NCI-H2171 (cell line): ENCODE data around the gene ZBTB47.

Experiments used
- DNase-seq: peaks from one replicate; lab custom pipeline; 2025; lab: John Stamatoyannopoulos, UW

ZBTB47 gene

DNA sequence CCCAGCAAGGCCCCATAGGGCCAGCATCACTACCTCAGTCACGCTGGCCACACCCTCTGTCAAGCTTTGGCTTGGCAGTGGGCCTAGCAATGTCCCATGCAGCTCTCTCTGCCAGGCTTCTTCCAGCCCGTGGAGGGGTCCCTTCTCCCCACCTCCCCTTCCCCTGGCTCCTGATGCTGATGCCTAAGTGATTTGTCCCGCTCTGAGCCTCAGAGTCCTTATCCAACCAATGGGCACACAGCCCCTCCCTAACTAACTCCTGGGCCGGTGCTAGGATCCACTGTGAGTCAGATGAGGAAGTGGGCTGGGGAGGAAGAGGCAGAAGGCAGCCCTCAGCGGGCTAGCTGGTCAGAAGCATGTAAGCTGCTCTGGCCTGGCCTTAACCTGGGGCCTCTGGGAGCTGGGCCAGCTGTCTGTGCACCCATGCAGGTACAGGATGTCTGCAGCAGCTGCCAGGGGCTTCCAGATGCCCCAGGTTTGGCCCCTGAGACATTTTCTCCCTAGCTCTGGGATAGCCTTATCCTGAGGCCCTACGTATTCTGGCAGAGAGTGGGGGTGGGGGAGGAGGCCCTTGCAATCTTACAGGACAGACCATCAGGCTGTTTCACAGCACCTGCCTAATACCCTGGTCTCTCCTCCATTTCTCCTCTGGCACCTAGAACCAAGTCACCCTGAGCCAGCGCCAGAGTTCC, 740 bp upstream of the ZBTB47 start:
- no peak for DNase-seq

DNA sequence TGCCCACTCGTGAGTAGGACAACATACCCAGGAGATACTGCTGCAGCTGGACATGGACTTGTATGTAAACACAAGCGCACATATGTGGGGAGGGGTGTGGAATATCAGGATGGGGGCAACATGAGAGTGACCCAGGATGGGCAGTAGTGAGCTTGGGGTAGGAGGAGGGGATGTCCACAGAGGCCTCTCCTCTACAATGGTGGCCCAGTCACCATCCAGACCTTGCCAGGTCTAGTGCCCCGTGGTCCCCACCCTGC, 266 bp upstream of the ZBTB47 start:
- no peak for DNase-seq

DNA sequence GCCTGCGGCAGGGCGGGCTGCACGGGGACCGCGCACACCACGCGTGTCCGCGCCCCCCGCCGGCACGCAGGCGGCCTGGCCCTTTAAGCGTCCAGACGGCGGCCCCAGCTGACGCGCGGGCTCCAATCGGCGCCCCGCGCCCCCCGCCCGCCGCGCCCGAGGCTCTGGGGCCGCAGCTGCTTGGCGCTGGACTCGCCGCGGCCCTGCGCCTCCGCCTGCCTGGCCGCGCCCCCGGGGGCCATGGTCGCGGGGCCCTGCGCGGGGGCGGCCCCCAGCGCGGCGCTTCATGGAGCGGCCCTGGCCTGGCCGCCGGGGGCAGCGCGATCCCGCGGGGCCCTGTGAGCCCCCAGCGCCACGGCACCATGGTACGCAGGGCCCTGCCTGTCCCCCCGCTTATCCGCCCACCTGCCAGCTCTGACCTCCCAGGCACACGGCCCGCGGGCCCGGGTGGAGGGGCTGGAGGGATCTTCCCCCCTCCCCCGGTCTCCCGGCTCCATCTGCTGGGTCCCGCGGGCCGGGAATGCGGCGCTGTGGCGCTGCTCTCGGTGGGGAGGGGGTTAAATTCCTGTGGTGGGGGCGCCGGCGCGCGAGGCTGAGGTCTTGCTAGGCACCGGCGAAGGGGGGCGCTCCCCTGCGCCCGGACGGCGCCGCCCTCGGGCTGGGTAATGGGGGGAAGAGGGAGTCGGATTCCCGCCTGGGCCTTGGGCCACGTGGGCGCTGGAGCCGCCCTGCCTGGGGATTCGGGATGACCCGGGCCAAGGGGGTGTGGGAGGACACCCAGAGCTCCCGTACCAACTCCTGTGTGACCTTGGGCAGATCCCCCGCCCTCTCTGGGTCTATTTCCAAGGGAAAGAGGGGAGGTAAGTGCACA, 1.1 kb downstream of the ZBTB47 start:
- no peak for DNase-seq

DNA sequence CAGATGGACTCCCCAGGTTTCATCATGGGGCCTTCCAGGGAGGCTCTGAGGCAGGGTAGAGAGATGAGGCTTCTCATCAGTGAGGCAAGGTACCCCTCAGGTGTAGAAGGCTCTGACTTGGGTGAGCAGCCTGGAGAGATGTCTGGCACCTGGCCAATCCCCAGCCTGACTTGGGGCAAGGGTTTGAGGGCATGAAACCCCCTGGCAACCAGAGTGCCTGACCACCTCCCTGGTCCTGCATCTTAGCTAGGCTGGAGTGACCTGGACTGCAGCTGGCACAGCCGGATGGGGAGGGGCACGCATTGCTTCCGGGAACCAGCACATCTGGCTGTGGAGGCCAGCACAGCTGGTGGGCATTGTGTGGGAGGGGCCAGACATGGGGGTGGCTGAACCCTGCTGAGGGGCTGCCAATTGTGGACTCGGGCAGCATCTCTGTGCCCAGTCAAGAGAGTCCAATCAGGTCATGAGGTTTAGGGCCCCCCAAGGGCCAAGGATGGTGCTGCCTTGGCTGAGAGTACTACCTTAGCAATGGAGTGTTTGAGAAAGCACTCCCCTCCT, 1.9 kb downstream of the ZBTB47 start:
- DNase-seq: no peak

DNA sequence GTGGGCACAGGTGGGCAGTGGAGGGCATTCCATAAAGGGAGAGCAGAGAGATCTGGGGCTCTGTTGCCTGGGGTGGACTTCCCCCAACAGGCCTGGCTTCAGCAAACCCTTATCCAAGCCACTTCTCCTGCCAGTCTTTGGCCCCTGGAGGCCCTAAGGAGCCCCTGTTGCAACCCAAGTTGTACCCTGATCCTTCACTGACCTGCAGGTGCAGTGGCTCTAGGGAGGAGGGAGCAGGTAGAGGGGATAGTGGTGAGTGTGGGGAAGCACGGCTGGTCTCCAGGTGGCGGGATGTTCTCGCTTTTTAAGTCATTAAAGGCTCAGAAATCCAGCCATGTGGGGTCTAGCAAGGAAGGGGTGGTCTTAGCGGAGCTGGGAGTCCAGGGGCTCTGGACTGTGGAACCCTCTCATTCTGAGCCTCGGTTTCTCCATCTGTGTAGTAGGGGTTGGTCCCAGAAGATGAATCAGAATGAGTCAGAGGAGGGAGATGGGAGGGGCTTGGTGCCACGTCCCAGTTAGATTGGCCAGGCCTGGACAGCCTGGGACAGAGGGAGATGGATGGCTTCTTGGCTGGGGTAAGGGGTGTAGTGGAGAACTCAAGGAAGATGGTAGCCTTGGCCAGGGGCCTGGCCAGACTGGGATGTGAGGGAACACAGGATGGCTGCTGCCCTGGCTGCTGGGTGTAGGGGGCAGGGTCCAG, 2.6 kb downstream of the ZBTB47 start:
- no peak for DNase-seq

DNA sequence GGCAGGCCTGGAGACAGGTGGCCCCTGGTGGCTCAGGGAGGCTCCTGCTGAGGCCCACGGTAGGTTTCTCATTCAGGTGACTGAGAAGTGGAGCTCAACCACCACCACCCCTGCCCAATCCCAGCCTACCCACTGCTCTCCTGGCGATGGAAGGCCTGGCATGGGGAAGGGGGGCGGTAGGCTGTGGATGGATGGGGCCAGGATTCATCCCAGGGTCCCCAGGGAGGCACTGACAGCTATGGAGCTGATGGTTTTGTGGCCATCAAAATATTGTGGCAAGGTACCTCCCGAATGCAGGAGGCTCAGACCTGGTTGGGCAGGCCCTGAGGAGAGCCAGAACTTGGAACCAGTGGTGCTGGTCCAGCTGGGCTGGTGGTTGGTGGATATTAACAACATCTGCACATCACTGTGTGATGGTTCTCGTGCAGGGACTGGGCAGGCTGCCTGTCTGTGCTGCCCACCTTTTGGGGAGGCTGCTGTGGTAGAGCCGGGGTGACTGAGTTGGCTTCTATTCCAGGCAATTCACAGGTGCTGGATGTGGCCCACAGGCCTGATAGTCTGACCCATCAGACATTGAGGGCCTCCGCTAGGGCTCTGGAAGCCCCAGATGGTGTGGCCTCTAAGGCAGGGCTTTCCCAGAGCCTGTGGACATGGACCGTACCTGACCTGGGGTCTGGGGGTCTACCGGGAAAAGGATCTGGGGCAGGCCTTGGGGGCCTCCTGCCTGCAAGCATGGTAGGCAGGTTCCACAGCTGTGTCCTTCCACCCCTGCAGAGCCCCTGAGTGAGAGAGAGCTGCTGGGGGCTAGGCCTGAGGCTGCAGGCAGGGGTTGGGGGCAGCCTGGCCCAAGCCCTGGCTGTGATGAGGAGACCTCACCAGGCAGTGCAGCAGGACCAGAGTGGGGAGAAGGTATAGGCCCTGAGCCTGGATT, 3.4 kb downstream of the ZBTB47 start:
- no peak for DNase-seq

DNA sequence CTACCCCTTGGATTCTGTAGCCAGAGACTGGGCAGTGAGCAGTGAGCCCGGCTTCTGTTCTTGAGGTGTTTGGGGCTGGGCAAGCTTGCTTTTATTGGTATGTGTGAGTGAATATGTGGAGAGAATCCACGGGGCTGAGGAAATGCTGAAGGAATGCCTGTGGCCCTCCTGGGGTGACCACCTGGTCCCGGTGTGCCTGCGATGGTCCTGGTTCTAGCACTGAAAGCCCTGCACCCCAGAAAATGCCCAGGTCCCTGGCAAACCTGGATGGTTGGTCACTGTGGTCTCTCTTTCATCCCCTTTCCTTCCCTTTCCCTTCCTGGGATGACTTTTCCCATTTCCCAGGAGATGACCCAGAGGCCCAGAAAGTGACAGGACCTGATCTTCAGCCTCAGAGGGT, 4.2 kb downstream of the ZBTB47 start:
- DNase-seq: no peak

DNA sequence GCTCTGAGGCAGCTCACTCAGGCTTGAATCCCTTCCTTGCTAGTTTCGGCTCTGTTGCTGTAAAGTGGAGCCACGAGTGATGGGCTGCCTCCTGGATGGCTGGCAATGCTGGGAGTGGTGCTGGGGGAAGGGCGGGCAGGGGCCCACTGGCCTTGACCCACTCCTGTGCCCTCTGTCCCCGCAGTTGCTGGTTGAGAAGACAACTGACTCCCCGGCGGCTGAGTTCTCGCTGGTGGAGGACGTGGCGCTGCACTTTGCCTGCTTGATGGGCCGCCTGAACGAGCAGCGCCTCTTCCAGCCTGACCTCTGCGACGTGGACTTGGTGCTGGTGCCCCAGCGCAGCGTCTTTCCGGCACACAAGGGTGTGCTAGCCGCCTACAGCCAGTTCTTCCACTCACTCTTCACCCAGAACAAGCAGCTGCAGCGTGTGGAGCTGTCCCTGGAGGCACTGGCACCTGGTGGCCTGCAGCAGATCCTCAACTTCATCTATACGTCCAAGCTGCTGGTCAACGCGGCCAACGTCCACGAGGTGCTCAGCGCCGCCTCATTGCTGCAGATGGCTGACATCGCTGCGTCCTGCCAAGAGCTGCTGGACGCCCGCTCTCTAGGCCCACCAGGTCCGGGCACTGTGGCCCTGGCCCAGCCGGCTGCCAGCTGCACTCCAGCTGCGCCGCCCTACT, 4.7 kb downstream of the ZBTB47 start:
- DNase-seq: no peak

DNA sequence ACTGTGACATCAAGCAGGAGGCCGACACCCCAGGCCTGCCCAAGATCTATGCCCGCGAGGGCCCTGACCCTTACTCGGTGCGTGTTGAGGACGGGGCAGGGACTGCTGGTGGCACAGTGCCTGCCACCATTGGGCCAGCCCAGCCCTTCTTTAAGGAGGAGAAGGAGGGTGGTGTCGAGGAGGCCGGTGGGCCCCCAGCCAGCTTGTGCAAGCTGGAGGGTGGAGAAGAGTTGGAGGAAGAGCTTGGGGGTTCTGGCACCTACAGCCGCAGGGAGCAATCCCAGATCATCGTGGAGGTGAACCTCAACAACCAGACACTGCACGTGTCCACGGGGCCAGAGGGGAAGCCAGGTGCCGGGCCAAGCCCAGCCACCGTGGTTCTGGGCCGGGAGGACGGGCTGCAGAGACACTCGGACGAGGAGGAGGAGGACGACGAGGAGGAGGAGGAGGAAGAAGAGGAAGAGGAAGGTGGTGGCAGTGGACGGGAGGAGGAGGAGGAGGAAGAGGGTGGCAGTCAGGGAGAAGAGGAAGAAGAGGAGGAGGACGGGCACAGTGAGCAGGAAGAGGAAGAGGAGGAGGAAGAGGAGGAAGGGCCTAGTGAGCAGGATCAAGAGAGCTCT, 5.4 kb downstream of the ZBTB47 start:
- DNase-seq: no peak

DNA sequence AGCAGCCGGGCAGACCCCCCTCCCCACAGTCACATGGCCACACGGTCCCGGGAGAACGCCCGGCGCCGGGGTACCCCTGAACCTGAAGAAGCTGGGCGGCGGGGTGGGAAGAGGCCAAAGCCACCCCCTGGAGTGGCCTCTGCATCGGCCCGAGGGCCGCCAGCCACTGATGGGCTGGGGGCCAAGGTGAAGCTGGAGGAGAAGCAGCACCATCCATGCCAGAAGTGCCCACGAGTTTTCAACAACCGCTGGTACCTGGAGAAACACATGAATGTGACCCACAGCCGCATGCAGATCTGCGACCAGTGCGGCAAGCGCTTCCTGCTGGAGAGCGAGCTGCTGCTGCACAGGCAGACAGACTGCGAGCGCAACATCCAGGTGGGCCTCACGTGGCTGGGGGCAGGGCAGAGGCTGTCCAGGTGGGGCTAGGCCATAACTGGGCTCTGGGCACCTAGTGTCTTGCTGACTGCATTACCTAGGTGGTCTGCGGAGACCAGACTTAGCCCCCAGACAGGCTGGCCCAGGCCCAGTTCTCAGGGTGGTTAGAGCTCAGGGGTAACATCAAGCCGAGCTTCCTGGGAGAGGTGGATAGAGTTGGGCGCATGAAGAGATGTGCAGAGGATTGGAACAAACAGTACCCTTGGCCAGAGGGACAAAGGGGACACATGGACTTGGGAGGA, 6.1 kb downstream of the ZBTB47 start:
- no peak for DNase-seq

DNA sequence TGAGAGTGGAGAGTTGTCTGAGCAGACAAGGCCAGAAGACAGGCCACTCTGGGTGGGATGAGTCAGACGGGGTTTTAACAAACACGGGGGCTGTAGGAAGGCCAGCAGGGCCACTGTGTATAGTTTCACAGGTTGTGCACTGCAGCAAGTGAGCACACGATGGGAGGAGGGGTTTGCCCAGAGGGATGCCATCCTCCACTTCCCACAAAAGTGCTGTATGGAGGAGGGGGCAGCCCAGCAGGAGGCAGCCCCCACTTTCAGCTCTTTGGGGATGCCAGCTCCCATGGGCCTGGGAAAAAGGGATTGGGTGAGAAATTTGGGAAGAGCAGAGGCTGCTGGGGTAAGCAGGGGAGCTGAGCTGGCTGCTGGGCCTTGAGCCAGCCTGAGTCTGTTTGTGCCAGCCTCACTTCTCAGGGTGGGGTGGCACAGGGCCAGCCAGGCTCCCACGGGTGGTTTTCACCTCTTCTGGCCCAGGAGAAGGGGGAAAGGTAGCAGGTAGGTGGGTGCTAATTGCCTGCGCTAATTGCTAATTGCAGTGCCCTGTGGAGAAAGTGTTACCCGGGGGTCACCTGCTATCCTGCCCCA, 6.7 kb downstream of the ZBTB47 start:
- DNase-seq: no peak

DNA sequence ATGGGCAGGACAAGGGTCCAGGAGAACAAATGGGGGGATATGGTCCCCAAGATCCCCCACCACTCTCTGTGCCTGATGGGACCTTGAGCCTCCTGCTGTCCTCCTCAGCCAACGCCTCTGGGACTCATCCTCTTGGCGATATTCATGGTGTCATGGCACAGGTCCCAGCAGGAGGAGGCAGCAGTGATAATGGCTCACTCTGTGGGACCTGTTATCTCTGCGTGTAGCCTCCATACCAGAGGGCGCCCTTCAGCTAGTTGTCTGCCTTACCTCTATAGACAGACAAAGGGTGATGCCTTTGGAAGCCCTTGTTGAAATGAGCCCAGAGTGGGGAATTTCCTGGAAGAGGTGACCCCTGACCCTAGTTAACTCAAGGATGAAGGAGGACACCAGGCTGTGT, 7.4 kb downstream of the ZBTB47 start:
- DNase-seq: no peak

DNA sequence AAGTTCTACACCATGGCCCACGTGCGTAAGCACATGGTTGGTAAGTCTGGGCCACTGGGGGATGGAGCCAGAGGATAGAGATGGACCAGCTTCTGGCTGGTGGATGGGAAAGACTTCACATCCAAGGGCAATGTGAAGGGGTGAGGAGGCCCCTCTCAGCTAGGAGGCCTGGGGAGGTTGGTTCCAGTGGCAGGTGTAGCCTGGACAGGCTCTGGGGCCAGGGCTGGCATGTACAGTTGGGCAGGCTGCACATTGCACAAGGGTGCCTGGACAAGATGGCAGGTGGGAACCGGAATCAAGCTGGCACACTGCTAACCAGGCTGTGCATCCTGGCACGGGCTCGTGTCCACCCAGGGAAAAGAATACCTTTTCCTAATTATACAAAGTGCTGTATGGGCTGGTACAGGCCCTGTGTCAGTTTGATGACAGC, 8.1 kb downstream of the ZBTB47 start:
- no peak for DNase-seq

DNA sequence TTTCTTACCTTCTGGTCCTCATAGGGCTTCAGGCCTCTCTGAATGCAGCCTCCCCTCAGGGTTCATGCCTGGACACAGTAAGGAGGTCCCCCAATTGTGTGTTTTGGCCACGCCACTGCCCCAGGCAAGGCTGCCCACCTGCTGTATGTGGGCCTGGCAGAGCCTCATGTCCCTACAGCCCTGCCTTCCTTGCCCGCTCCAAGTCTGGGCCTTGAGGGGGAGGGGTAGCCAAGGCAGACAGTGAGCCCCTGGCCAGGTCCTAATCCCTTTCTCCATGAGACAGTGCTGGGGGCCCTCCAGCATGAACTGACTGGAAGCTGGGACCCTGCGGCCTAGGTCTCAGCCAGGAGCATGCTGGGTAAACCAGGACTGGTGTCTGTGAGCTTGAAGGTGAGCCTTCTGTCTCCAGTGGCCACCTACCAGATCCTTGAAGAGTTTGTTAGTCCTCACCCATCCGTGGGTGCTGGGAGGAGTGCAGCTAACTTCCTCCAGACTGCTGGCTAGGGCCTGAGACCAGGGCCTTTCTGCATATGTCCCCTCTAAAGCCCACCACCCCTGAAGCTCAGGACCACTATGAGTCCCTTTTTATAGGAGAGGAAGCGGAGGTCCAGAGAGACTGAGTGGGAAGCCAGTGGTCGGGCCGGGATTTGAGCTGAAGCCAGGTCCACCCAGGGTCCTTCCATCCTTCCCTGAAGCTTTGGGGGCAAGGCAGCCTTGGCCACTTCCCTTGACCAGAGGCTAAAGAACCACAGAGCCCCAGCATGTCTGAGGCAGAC, 8.7 kb downstream of the ZBTB47 start:
- no peak for DNase-seq

DNA sequence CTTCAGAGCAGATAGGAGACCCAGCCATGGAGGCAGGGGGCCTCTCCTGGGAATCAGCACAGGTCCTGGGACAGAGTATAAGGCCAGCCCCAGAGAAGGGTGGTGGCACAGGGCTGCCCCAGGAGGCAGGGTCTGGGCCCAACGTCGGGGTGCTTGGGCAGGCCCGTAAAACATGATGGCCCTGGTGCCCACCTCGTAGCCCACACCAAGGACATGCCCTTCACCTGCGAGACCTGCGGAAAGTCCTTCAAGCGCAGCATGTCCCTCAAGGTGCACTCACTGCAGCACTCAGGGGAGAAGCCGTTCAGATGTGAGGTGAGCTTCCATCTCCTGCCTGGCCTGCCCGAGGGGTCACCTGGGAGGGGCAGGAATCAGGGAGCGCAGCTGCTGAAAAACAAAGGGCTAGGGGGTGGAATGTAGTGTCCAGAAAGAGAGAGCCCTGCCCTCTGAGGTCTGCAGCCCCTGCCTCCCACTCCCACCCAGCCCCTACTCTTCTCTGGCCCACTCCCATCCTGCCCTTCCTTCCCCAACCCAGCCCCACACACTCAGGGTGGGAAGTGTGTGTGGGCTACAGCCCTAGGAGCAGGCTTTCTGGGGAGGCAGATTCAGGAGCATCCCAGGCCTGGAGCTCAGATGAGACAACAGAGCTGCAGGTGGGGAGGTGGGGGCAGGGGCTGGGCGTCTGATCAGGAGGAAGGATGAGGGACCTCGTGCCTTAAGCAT, 9.5 kb downstream of the ZBTB47 start:
- DNase-seq: no peak

DNA sequence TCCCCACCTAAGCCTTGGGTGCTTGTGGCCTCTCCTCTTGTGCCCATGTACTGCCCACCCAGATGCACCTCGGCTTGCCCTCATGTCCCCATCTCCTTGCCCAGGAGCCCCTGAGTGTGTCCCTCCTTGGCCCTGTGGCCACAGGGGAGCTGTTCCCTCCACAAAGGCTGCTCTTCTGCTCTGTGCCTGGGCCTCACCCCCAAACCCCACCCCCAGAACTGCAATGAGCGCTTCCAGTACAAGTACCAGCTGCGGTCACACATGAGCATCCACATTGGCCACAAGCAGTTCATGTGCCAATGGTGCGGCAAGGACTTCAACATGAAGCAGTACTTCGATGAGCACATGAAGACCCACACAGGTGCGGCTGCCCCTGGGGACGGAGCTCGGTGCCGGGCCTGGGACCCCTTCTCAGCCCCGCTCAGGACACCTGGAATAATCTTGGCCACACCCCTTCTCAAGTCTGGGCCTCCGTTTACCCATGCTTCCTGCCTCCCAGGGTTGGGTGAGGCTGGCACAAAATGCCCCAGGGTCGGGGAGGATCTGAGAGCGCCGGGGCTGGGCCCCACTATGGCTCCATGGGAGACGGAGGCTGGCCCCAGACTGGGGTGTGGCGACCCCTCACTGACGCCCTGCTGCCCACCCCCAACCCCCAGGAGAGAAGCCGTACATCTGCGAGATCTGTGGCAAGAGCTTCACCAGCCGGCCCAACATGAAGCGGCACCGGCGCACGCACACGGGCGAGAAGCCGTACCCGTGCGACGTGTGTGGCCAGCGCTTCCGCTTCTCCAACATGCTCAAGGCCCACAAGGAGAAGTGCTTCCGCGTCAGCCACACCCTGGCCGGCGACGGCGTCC, 10.3 kb downstream of the ZBTB47 start:
- DNase-seq: no peak

DNA sequence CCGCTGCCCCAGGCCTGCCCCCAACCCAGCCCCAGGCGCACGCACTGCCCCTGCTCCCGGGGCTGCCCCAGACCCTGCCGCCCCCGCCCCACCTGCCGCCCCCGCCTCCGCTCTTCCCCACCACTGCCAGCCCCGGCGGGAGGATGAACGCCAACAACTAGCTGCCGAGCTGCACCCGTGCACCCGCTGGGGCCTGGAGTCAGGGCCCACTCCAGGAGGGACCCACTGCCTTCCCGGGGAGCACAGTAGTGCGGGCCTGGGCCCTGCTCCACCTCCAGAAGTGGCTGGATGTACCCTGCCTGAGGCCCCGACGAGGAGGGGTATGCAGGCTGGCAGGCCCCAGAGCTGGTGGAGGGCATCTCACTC, 10.9 kb downstream of the ZBTB47 start:
- no peak for DNase-seq
